ENCODE data around the gene ACTN4. TPM values are rescaled to one million over a fixed set of nuclear protein-coding genes. Genes with fewer than 3 reads are reported as not detected.
A peak's percentile ranks its signal among the peaks of the same experiment; 100 is the strongest.

Gene ACTN4
- total and polyA plus RNA-seq, 2 donors (not counting 1 experiment from before 2014, with no cell fraction given): 108 to 164 TPM

DNA sequence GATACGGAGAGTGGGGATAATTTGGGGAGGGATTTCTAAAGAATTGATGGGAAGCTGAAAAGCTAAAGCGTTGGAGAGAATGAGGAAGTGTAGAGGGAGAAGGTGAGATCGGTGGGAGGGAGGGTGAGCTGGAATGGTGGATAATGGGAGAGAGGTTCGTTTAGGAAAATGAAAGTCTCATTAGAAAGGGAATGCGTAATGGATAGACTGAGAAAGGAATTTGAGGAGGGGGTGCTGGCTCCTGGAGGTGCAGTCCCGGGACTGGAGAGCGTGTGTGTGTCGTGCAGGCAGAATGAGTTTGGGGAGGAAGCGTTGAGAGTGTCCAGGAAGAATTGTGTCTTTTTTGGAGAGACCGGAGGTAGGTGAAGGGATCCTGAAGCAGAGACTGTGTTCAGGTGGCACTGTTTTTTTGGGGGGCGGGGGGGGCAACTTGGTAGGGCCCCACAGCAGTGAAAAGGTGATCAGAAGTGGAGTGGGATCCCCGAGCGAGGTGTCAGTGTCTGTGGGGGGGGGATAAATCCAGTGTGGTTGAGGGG lies 1.4 kb downstream of the ACTN4 start:
- ChIA-PET POLR2A (interaction anchor here (0.5 kb wide), 1 partner anchor 43 kb away, joined by 5 read pairs; no protein-coding TSS in a partner anchor), CTCF (interaction anchor here (0.5 to 2.2 kb wide), 4 partner anchors 14 to 281 kb away, joined by 3 to 6 read pairs (median 3); partner anchors contain the start of gene SARS2)
- Histone ChIP-seq H3K9ac (ENCODE audit: low read length) (peak overlapping the region; percentile 86), H3K4me2 (replicated peaks; ENCODE audit: low read depth, low read length, poor library complexity, severe bottlenecking) (peak overlapping the region; percentile 83), H4K20me1 (ENCODE audit: control insufficient read depth, insufficient read depth, low read length, poor library complexity, severe bottlenecking) (peaks cover 43% of the 10 kb centered on the region), H3K9me3 (ENCODE audit: control extremely low read depth in 1 of 3, control insufficient read depth in 2 of 3, insufficient read depth in 1 of 3, low read length in 2 of 3) (no peaks in the 10 kb centered on the region), H2AFZ (ENCODE audit: insufficient read depth, low read depth, low read length, poor library complexity, severe bottlenecking) (peak overlapping the region; percentile 82), H3K36me3 (replicated peaks in 1 of 2; ENCODE audit: control extremely low read depth in 1 of 2, control insufficient read depth in 1 of 2, extremely low read depth in 1 of 2, insufficient read depth in 2 of 2, low read length in 1 of 2) (peaks cover 0 to under 1% of the 10 kb centered on the region in 2 experiments), H3K27me3 (replicated peaks in 1 of 4; ENCODE audit: control extremely low read depth in 1 of 4, control insufficient read depth in 3 of 4, insufficient read depth in 4 of 4, low read length in 3 of 4) (no peaks in the 10 kb centered on the region), H3K27ac (ENCODE audit: low read length in 2 of 2) (peak overlapping the region in 1 of 2 donors; percentile 68), H3K4me1 (ENCODE audit: control insufficient read depth in 2 of 2, insufficient read depth in 2 of 2, low read length in 2 of 2) (peaks cover 21 to 31% of the 10 kb centered on the region in 2 donors), H3K4me3 (ENCODE audit: control extremely low read depth in 1 of 5, extremely low read depth in 1 of 5, insufficient read depth in 1 of 5, low read depth in 2 of 5, low read length in 4 of 5) (peak overlapping the region; percentile 82 to 96 (median 91)), H3K79me2 (ENCODE audit: control insufficient read depth, insufficient read depth, low read length) (peaks cover 59% of the 10 kb centered on the region)
- WGBS (ENCODE audit: insufficient coverage): 3% methylated on average over 12 of the region's 13 CpGs
- TF ChIP-seq EZH2 (IDR thresholded peaks at IDR 0.05; ENCODE audit: borderline replicate concordance, insufficient read depth, low read depth, low read length, poor library complexity, severe bottlenecking): no peak
- TF ChIP-seq, protein P1, sequence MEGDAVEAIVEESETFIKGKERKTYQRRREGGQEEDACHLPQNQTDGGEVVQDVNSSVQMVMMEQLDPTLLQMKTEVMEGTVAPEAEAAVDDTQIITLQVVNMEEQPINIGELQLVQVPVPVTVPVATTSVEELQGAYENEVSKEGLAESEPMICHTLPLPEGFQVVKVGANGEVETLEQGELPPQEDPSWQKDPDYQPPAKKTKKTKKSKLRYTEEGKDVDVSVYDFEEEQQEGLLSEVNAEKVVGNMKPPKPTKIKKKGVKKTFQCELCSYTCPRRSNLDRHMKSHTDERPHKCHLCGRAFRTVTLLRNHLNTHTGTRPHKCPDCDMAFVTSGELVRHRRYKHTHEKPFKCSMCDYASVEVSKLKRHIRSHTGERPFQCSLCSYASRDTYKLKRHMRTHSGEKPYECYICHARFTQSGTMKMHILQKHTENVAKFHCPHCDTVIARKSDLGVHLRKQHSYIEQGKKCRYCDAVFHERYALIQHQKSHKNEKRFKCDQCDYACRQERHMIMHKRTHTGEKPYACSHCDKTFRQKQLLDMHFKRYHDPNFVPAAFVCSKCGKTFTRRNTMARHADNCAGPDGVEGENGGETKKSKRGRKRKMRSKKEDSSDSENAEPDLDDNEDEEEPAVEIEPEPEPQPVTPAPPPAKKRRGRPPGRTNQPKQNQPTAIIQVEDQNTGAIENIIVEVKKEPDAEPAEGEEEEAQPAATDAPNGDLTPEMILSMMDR (IDR thresholded peaks at IDR 0.05): no peak
- no peaks in the 10 kb centered on the region for H3K9me3 Mint-ChIP-seq (ENCODE audit: insufficient read depth)
- intact Hi-C loops (cut with micrococcal nuclease): loop anchor here (5.0 to 10.0 kb wide), 2 partner anchors 86 to 203 kb away; no protein-coding TSS in a partner anchor
- H3K4me3 Mint-ChIP-seq: peak overlapping the region; percentile 90
- peak overlapping the region; percentile 68 for H3K27ac Mint-ChIP-seq
- ATAC-seq (ENCODE audit: low read depth): no peak
- no peaks in the 10 kb centered on the region for H3K27me3 Mint-ChIP-seq
- no peak for DNase-seq
- H3K4me1 Mint-ChIP-seq: peaks cover 45% of the 10 kb centered on the region

All from B cell (primary cell).